GM12875 (cell line): ENCODE data around the gene CAPN9.
"Not testable (repeated sequence)": the region's sequence is repeated elsewhere in the genome, so short reads cannot be mapped to it uniquely, and the experiment has no call there.

Experiments used
- H3K4me3 ChIP-seq: one replicate; pipeline ENCODE4 v1.5.1; 2011; ENCODE audit warnings: low read depth, low read length, control low read depth
- TF ChIP-seq, protein P1 (sequence below): IDR thresholded peaks from 2 replicates; pipeline ENCODE4 v1.5.1; 2011; ENCODE audit warnings: low read depth, mild to moderate bottlenecking, control low read depth, inconsistent platforms, low read length, moderate library complexity, borderline replicate concordance; ENCODE audit not compliant: insufficient read depth

CAPN9 gene

DNA sequence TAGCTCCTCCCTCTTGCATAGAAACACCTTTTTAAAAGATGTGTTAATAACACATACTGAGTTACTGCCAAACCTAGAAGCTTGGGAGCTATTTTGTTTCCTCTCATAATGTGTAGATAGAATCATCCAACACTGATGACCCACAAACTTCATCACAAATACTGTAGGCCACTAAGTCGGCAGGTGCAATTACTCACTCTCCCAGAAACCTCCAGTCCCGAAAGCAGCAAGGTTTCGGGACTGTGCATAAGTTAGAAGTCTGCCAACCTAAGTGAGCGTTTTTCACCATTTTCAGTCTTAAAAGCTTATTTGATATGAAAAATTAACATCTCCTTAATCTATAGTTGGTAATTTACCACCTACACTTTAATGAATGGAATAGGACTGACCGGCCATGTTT lies 89.2 kb downstream of the CAPN9 start:
- TF ChIP-seq, protein P1, sequence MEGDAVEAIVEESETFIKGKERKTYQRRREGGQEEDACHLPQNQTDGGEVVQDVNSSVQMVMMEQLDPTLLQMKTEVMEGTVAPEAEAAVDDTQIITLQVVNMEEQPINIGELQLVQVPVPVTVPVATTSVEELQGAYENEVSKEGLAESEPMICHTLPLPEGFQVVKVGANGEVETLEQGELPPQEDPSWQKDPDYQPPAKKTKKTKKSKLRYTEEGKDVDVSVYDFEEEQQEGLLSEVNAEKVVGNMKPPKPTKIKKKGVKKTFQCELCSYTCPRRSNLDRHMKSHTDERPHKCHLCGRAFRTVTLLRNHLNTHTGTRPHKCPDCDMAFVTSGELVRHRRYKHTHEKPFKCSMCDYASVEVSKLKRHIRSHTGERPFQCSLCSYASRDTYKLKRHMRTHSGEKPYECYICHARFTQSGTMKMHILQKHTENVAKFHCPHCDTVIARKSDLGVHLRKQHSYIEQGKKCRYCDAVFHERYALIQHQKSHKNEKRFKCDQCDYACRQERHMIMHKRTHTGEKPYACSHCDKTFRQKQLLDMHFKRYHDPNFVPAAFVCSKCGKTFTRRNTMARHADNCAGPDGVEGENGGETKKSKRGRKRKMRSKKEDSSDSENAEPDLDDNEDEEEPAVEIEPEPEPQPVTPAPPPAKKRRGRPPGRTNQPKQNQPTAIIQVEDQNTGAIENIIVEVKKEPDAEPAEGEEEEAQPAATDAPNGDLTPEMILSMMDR: no peak
- H3K4me3 ChIP-seq: no peak overlapping the region

DNA sequence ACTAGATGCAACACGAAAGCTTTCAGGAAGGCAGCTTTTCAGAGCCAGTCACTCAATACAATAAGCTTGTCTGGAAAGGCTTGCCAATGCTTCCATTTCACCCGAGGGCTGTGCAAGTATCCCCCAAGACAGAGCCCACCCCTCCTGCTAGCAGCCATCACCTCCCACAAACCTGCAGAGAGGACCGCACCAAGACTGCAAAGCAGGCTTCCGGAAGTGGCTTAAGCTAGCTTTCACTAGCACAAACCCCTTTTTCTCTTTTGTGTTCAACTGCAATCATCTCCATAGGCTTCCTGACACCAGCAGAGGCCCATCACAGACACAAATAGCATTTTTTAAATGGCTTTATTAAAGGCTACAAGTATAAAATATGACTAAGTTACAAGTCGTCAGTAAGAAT lies 89.6 kb downstream of the CAPN9 start:
- no peak overlapping the region for H3K4me3 ChIP-seq
- TF ChIP-seq, protein P1: no peak

DNA sequence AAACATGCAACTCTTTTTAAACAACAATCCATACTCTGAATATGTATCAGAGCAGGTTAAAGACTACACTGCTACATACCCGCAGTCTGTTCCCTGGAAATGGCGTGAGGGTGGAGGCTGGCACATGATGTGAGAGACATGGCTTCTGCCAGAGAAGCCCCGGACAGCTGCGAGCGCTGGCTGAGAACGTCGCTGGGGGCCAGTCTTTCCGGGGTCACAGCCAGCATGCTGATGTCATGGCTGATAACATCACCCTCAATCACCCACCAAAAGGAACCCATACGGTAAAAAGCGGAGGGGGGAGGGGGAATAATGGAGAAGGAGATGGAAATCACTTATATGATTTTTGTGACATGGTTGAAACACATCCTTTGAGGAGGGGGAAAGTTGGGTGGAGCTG lies 92.0 kb downstream of the CAPN9 start:
- TF ChIP-seq, protein P1: no peak
- H3K4me3 ChIP-seq: no peak overlapping the region

DNA sequence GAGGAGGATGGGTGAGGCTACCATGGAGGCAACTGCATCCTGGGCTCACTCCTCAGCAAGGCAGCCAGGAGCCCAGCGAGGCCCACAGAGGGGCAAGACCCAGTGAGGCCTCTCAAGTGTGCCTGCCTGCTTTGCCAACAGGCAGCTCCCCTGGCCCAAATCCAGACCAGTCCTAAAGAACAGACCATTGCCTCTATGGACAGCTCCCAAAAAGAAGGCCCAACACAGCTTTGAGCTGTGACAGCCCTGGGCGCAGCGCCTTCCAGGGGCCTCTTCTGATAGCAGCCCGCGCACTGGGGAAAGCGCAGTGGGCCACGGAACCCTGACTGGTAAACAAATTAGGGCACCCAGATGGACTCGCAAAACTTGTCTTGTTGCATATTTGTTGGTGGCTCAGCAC lies 95.6 kb downstream of the CAPN9 start:
- no peak overlapping the region for H3K4me3 ChIP-seq
- TF ChIP-seq, protein P1: no peak

DNA sequence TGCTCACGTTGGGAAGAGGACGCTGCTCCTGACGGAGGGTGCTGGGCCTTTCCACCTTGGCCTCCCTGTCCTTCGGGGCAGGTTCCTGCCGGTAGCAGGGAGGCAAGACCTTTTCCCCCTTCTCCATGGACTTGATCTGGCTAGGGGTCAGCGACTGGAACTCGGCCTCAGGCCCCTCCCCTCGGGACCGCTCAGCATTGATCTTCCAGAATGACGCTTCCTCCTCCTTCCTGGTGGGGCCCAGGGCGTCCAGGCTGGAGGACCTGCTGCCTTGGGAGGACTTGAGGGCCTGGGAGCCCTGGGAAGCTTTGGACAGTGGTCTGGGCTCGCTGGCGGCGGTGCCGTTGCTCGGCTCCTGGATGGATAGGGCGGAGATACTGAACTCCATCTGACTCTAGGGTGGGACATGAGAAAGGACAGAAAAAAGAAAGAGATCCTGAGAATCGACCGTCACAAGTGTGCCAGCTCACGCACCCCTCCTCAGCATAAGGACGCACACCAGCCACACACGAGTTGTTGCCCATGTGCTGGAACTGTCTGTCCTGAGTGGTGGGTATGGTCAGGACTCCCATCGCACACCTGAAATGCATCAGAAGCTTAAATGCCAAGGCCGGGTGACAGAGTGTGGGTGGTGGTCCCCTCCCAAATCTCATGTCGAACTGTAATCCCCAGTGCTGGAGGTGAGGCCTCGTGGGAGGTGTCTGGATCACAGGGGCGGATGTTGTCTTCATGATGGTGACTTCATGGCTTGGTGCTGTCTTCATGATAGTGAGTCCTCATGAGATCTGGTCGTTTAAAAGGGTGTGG lies 96.5 kb downstream of the CAPN9 start:
- H3K4me3 ChIP-seq: no peak overlapping the region
- TF ChIP-seq, protein P1: no peak

DNA sequence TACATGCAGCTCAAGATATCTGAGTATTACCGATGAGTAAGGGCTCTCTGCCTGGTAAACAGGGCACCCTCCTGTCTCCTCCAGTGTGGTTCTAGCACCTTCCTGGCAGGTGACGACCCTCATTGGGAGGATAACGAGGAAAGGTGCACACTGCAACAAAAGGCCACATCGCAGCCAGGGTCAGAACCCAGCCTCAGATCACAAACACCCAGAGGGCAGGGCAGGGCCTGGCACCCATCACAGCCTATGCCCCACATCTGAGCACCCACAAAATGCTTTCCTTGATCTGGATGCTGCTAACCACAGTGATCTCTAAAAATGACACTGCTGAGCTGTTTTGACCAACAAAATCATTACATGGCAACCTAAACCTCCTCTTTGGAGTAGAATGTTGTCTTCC lies 97.4 kb downstream of the CAPN9 start:
- TF ChIP-seq, protein P1: no peak

DNA sequence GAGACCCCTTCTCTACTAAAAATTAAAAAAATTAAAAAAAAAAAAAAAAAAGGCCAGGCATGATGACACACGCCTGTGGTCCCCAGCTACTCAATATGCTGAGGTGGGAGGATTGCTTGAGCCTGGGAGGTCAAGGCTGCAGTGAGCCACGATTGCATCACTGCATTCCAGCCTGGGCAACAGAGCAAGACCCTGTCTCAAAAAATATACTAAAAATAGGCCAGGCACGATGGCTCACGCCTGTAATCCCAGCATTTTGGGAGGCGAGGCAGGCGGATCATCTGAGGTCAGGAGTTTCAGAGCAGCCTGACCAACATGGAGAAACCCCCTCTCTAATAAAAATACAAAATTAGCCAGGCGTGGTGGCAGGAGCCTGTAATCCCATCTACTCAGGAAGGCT lies 98.0 kb downstream of the CAPN9 start:
- H3K4me3 ChIP-seq: not testable (repeated sequence)

More for the DNA sequence above, 97.4 kb downstream of the CAPN9 start:
- no peak overlapping the region for H3K4me3 ChIP-seq

DNA sequence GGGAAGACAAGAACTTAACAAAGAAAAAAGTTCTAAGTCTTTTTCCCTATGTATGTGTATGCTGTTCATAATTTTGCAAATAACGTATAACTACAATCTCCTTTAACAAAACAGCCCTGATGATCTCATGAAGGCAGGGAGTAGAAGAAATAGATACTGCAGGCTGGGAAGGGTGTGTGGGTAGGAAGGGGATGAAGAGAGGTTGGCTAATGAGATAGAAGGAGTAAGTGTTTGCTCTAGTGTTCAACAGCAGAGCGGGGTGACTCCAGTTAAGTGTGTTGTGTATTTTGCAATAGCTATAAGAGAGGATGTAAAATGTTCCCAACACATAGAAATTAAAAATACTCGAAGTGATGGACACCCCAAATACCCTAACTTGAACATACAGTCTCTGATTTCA lies 101.0 kb downstream of the CAPN9 start:
- no peak overlapping the region for H3K4me3 ChIP-seq
- TF ChIP-seq, protein P1: no peak
